Loucy (cell line): ENCODE measurements around the gene SLC1A1.
"Not testable (repeated sequence)": the region's sequence is repeated elsewhere in the genome, so short reads cannot be mapped to it uniquely, and the experiment has no call there.

ENCODE experiments used
- EZH2phosphoT487 ChIP-seq: fragments of 200-600 bp; IDR thresholded peaks from 2 replicates; pipeline ENCODE4 v1.6.1; 2018; ENCODE audit warnings: antibody characterized with exemption, mild to moderate bottlenecking, moderate library complexity, borderline replicate concordance
- TF ChIP-seq, protein P1 (sequence below): fragments of 200-600 bp; sonication (generic); conservative IDR thresholded peaks from 2 replicates; pipeline ENCODE4 v1.5.1; 2014; ENCODE audit warnings: mild to moderate bottlenecking, antibody characterized with exemption, low read length

DNA sequence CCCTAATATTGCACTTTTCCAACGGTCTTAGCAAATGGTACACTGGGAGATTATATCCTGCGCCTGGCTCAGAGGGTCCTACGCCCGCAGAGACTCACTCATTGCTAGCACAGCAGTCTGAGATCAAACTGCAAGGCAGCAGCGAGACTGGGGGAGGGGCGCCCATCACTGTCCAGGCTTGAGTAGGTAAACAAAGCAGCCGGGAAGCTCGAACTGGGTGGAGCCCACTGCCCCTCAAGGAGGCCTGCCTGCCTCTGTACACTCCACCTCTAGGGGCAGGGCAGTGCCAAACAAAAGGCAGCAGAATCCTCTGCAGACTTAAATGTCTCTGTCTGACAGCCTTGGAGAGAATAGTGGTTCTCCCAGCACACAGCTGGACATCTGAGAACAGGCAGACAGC, 41.1 kb downstream of the SLC1A1 start:
- TF ChIP-seq, protein P1, sequence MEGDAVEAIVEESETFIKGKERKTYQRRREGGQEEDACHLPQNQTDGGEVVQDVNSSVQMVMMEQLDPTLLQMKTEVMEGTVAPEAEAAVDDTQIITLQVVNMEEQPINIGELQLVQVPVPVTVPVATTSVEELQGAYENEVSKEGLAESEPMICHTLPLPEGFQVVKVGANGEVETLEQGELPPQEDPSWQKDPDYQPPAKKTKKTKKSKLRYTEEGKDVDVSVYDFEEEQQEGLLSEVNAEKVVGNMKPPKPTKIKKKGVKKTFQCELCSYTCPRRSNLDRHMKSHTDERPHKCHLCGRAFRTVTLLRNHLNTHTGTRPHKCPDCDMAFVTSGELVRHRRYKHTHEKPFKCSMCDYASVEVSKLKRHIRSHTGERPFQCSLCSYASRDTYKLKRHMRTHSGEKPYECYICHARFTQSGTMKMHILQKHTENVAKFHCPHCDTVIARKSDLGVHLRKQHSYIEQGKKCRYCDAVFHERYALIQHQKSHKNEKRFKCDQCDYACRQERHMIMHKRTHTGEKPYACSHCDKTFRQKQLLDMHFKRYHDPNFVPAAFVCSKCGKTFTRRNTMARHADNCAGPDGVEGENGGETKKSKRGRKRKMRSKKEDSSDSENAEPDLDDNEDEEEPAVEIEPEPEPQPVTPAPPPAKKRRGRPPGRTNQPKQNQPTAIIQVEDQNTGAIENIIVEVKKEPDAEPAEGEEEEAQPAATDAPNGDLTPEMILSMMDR: not testable (repeated sequence)
- not testable (repeated sequence) for TF ChIP-seq EZH2phosphoT487
